ENCODE data around the gene DES.

Gene DES

GRCh38 chr2:219438453-219438852, 20.3 kb downstream of the DES start:
- DNase-seq, result no peak
- no peak for ATAC-seq

DNA sequence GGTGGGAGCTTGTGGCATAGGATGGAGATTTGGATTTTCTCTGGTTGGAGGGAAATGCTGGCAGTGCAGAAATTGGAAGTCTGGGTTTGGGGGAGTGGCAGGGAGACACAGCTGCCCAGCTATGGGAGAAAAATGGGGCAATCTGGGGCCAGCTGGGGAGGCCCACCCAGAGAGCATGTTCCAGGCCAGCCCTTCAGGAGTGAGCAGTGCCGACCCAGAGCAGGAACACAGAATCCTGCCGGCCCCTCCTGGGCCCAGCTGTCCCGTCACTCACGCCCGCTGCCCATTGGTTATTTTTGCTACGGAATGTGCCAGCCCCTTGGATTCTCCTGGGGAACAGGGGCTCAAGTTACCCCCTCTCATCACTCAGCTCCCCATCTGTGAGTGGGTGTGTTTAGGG, 21.3 kb downstream of the DES start:
- ATAC-seq (no peak), DNase-seq (no peak)

DNA sequence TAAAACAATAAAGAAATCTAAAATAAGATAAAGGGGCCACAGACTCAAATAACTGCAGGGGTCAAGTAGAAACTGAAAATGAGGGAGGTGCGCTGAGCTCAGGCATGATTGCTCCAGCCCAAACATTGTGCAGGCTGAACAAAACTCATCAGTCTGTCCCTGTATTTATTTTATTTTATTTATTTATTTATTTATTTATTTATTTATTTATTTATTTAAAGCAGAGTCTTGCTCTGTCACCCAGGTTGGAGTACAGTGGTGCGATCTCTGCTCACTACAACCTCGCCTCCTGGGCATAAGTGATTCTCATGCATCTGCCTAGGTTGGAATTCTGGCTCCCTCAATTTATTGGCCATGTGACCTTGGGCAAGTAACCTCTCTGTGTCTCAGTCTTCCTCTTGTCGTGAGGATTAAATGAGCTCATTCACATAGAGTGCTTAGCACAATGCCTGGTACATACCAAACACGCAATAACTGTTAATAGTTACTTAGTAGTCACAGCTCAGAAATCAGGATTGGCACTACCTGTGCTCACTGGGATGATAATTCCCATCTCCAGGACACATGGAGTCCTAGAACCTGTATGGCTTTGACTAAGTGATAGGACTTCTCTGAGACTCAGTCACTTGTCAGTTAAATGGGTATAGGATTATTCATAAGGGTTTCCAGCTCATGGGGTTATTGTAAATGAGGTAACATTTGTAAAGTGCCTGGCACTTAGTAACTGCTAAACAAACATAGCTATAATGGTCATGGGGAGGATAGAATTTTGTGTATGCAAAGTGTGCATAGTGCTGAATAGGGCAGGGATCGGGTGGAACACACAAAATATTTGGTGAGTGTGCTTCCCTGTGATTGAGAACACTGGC, 22.4 kb downstream of the DES start:
- DNase-seq (no peak), ATAC-seq (peak; percentile 30)

GRCh38 chr2:219441451-219442255, 23.5 kb downstream of the DES start:
- ATAC-seq (no peak), DNase-seq (peak; percentile 50)

- no peak for ATAC-seq
- DNase-seq, result no peak
Observed at GRCh38 chr2:219442256-219443015, 24.3 kb downstream of the DES start.

- DNase-seq, result no peak
- ATAC-seq, result no peak
Observed at GRCh38 chr2:219443016-219443696, 25.0 kb downstream of the DES start.

- DNase-seq (no peak), ATAC-seq (no peak)
Observed at GRCh38 chr2:219443697-219444023, 25.5 kb downstream of the DES start.

DNA sequence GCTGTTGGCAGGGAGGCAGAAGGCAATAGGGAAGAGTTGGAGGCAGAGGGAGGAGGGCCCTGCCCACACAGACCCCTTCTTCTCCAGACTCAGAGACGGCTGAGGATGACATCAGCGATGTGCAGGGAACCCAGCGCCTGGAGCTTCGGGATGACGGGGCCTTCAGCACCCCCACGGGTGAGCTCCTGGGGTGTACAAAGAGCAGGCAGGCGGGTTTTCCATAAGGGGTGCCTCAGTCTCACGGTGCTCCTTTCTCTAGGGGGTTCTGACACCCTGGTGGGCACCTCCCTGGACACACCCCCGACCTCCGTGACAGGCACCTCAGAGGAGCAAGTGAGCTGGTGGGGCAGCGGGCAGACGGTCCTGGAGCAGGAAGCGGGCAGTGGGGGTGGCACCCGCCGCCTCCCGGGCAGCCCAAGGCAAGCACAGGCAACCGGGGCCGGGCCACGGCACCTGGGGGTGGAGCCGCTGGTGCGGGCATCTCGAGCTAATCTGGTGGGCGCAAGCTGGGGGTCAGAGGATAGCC, 26.5 kb downstream of the DES start:
- DNase-seq (no peak), ATAC-seq (no peak)

GRCh38 chr2:219445220-219445640, 27.1 kb downstream of the DES start:
- no peak for ATAC-seq
- DNase-seq, result no peak

- ATAC-seq (no peak), DNase-seq (no peak)
Observed at GRCh38 chr2:219446101-219446504, 27.9 kb downstream of the DES start.

DNA sequence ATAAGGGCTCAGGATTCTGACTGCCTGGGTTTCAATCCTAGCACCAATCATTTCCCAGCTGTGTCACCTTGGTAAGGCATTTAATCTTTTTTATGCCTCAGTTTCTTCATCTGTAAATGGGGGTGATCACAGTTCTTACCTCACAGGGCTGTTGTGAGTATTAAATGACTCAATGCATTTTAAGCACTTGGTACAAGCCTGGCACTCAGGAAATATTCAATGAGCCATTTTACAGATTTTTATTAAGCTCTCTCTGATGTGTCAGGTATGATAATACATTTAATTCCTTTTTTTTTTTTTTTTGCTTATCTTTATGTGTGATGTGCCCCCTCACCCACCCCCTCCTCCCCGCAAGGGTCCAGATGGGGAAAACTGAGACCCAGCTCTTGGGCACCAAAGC, 28.5 kb downstream of the DES start:
- ATAC-seq (no peak), DNase-seq (no peak)

DNA sequence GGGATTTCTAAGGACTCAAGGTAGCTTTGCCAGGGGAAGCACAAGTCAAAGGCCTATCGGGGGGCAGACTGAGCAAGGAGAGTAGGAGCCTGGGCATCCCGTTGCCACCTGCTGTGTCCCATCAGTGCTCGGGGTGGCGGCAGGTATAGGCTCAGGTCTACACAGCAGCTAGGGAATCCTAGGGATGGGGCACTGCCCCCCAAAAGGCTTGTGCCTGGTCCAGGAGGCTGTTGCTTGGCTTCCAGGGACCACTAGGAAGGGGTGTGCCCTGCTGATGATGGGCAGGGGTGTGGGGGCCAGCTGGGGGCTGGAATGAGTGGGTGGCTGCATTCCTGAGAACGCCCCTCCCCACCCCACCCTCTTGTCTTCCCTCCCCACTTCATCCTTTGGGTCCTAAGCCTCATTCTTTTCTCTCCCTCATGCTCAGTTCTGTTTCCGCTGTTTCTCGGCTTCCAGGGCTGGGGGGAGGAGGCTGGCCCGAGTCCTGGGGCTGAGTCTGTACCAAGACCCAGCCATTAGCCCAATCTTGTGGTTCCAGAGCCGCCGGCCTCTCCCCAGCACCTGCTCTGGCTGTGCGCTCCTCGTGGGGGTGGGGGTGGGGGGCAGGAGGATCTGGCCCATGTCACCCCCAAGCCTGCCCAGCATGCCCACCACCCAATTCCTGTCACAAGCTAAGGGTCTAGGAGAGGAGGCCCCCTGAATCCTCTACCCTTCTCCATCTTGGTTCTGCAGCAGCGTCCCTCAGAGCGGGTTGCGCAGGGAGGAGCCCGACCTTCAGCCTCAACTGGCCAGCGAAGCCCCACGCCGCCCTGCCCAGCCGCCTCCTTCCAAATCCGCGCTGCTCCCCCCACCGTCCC, 29.3 kb downstream of the DES start:
- ATAC-seq, result no peak
- no peak for DNase-seq

DNA sequence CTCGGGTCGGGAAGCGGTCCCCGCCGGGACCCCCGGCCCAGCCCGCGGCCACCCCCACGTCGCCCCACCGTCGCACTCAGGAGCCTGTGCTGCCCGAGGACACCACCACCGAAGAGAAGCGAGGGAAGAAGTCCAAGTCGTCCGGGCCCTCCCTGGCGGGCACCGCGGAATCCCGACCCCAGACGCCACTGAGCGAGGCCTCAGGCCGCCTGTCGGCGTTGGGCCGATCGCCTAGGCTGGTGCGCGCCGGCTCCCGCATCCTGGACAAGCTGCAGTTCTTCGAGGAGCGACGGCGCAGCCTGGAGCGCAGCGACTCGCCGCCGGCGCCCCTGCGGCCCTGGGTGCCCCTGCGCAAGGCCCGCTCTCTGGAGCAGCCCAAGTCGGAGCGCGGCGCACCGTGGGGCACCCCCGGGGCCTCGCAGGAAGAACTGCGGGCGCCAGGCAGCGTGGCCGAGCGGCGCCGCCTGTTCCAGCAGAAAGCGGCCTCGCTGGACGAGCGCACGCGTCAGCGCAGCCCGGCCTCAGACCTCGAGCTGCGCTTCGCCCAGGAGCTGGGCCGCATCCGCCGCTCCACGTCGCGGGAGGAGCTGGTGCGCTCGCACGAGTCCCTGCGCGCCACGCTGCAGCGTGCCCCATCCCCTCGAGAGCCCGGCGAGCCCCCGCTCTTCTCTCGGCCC, 30.1 kb downstream of the DES start:
- ATAC-seq (peak; percentile 14), DNase-seq (peak; percentile 22)

DNA sequence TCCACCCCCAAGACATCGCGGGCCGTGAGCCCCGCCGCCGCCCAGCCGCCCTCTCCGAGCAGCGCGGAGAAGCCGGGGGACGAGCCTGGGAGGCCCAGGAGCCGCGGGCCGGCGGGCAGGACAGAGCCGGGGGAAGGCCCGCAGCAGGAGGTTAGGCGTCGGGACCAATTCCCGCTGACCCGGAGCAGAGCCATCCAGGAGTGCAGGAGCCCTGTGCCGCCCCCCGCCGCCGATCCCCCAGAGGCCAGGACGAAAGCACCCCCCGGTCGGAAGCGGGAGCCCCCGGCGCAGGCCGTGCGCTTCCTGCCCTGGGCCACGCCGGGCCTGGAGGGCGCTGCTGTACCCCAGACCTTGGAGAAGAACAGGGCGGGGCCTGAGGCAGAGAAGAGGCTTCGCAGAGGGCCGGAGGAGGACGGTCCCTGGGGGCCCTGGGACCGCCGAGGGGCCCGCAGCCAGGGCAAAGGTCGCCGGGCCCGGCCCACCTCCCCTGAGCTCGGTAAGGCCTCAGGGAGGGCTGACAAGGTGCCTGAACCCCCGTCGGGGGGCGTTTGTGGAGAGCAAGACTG, 30.7 kb downstream of the DES start:
- ATAC-seq (peak; percentile 63), DNase-seq (peak; percentile 59)

- no peak for DNase-seq
Observed at GRCh38 chr2:219449609-219450008, 31.4 kb downstream of the DES start.

DNA sequence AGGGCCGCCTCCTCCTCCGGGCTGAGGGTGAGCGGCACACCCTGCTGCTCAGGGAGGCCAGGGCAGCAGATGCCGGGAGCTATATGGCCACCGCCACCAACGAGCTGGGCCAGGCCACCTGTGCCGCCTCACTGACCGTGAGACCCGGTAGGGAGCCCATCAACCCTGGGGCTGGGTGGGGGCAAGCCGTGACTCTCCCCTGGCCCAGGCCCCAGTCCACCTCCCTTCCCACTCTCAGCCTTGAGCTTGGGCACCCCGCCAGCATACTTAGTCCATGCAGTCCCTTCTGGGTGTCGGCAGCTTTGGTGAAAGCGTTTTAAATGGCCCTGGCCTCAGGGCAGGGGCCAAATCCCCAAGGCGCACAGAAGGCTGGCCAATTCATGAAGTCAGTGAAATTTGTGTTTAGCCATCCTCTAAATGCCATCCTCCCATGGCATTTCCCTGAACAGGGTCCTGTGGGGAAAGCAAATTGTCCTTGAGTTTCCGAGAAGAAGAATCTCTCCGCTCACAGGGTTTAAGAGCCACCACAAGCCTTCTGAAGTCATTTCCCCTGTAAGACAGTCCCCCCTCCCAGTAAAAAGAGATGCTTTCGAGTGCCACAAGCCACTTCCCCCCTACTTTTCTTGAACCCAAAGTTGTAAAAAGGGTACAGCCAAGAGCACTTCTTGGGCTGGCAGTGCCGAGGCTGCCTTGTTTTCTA, 33.6 kb downstream of the DES start:
- DNase-seq, result no peak
- no peak for ATAC-seq

More at GRCh38 chr2:219449609-219450008, 31.4 kb downstream of the DES start:
- no peak for ATAC-seq

GRCh38 chr2:219452361-219453317, 34.5 kb downstream of the DES start:
- DNase-seq, result no peak
- no peak for ATAC-seq

All from stimulated activated naive CD8-positive, alpha-beta T cell treated with anti-CD3 and anti-CD28 coated beads, Interleukin-15, Interleukin-2, amounts not matched to agents 100 U/mL and 50 U/mL, for 24 hours (primary cell).